Muscle of leg (tissue), 11 donors: ENCODE results near the gene MS4A12. TPM values are rescaled to one million over a fixed set of nuclear protein-coding genes. Genes with fewer than 3 reads are reported as not detected.
"Not testable (repeated sequence)": the region's sequence is repeated elsewhere in the genome, so short reads cannot be mapped to it uniquely, and the experiment has no call there.

Experiments used
- DNase-seq: peaks from one replicate; pipeline ENCODE4 v3.0.0; 2013
- H3K27ac ChIP-seq: one replicate; pipeline ENCODE4 v1.5.1; 2013; ENCODE audit warnings: mild to moderate bottlenecking, low read length, control low read depth
- H3K27me3 ChIP-seq: one replicate; pipeline ENCODE4 v1.6.1; 2013; ENCODE audit warnings: low read length; ENCODE audit not compliant: control insufficient read depth, insufficient read depth
- H3K36me3 ChIP-seq: one replicate; pipeline ENCODE4 v1.6.1; 2013; ENCODE audit warnings: low read length; ENCODE audit not compliant: control insufficient read depth, insufficient read depth
- H3K4me1 ChIP-seq: one replicate; pipeline ENCODE4 v1.6.1; 2013; ENCODE audit warnings: low read length; ENCODE audit not compliant: control insufficient read depth, insufficient read depth
- H3K4me3 ChIP-seq: one replicate; pipeline ENCODE4 v1.5.1; 2013; ENCODE audit warnings: low read length, control low read depth
- H3K9me3 ChIP-seq: replicated peaks from 2 replicates; pipeline ENCODE4 v1.6.1; 2013; ENCODE audit warnings: low read depth, low read length; ENCODE audit not compliant: control insufficient read depth
- WGBS: methylation state at CpG from one replicate; pipeline ENCODE4 v1.1.5; 2013; ENCODE audit warnings: missing lambda C conversion rate; ENCODE audit not compliant: insufficient coverage; 5-methylcytosine and 5-hydroxymethylcytosine counted together
- polyA plus RNA-seq, 8 donors: library from polyadenylated mRNA; unstranded; fragments of 120-200 nt; gene quantifications; one replicate each; pipeline versions ENCODE4 v1.2.1 to v1.2.3, GENCODE V29; 2013; ENCODE audit warnings: inconsistent platforms in 1 of 8, low replicate concordance in 1 of 8; ENCODE audit not compliant: insufficient read length in 8 of 8, insufficient read depth in 1 of 8
- total RNA-seq: library from RNA; stranded (reverse); fragments of 120-200 nt; gene quantifications from one replicate; pipeline ENCODE4 v1.2.4, GENCODE V29; 2013

The MS4A12 gene
- total and polyA plus RNA-seq, 9 donors: not detected

- H3K4me3 ChIP-seq, H3K36me3 ChIP-seq, H3K27me3 ChIP-seq, H3K27ac ChIP-seq, H3K4me1 ChIP-seq, DNase-seq, H3K9me3 ChIP-seq: not testable (repeated sequence)
- WGBS: 97% methylated on average over 11 of the region's 28 CpGs
These were observed 17.6 kb downstream of the MS4A12 start for GRCh38 chr11:60510209-60510608.

- Histone ChIP-seq H3K4me3 (no peak overlapping the region), H3K9me3 (no peaks in the 10 kb centered on the region), H3K4me1 (peaks cover 6% of the 10 kb centered on the region), H3K36me3 (no peaks in the 10 kb centered on the region), H3K27me3 (no peaks in the 10 kb centered on the region), H3K27ac (no peak overlapping the region)
- DNase-seq: peak; percentile 13
- 80% methylated on average over 1 of the region's 6 CpGs for WGBS
These were observed 18.8 kb downstream of the MS4A12 start for GRCh38 chr11:60511393-60511792.

GRCh38 chr11:60512651-60513225 lies 20.2 kb downstream of the MS4A12 start:
- no peaks in the 10 kb centered on the region for H3K27me3 ChIP-seq
- 43% methylated on average over 1 of the region's 3 CpGs for WGBS
- no peak overlapping the region for H3K27ac ChIP-seq
- no peaks in the 10 kb centered on the region for H3K9me3 ChIP-seq
- DNase-seq: peak; percentile 69
- no peak overlapping the region for H3K4me3 ChIP-seq
- peaks cover 6% of the 10 kb centered on the region for H3K4me1 ChIP-seq
- H3K36me3 ChIP-seq: no peaks in the 10 kb centered on the region

- WGBS: 20% methylated on average over 1 of the region's 2 CpGs
- no peak overlapping the region for H3K27ac ChIP-seq
- H3K4me3 ChIP-seq: no peak overlapping the region
- H3K27me3 ChIP-seq: no peaks in the 10 kb centered on the region
- DNase-seq: peak; percentile 86
- no peaks in the 10 kb centered on the region for H3K36me3 ChIP-seq
- no peaks in the 10 kb centered on the region for H3K9me3 ChIP-seq
- H3K4me1 ChIP-seq: peaks cover 6% of the 10 kb centered on the region
These were observed 21.2 kb downstream of the MS4A12 start for GRCh38 chr11:60513496-60514460.

- WGBS: over 99% methylated on average over 18 of the region's 29 CpGs
- no peak for DNase-seq
- Histone ChIP-seq H3K4me3 (no peak within 1 kb of the TSS), H3K36me3 (no peaks in the 10 kb centered on the region), H3K27ac (no peak within 1 kb of the TSS), H3K4me1 (peaks cover 6% of the 10 kb centered on the region), H3K27me3 (no peaks in the 10 kb centered on the region), H3K9me3 (no peaks in the 10 kb centered on the region)
These were observed 22.7 kb downstream of the MS4A12 start, which contains the start of gene MS4A13 for GRCh38 chr11:60515144-60515855. Gene MS4A13, plus strand, starts transcription at chr11:60515392. Its CDS starts 2,692 bp downstream, at chr11:60518084.

- no peaks in the 10 kb centered on the region for H3K9me3 ChIP-seq
- no peaks in the 10 kb centered on the region for H3K4me1 ChIP-seq
- no peak overlapping the region for H3K4me3 ChIP-seq
- no CpG with 5 or more reads among the region's 1 CpG for WGBS
- no peaks in the 10 kb centered on the region for H3K36me3 ChIP-seq
- no peaks in the 10 kb centered on the region for H3K27me3 ChIP-seq
- DNase-seq: no peak
- H3K27ac ChIP-seq: no peak overlapping the region
These were observed 35.9 kb downstream of the MS4A12 start for GRCh38 chr11:60528465-60528864.

GRCh38 chr11:60528934-60529333 lies 36.4 kb downstream of the MS4A12 start:
- Histone ChIP-seq H3K27ac (no peak overlapping the region), H3K36me3 (no peaks in the 10 kb centered on the region), H3K4me1 (no peaks in the 10 kb centered on the region), H3K9me3 (no peaks in the 10 kb centered on the region), H3K4me3 (no peak overlapping the region), H3K27me3 (no peaks in the 10 kb centered on the region)
- DNase-seq: peak; percentile 57
- WGBS: 40% methylated on average over 1 of the region's 1 CpG

- Histone ChIP-seq H3K36me3 (no peaks in the 10 kb centered on the region), H3K27ac (no peak overlapping the region), H3K27me3 (no peaks in the 10 kb centered on the region), H3K4me1 (no peaks in the 10 kb centered on the region), H3K4me3 (no peak overlapping the region), H3K9me3 (no peaks in the 10 kb centered on the region)
- DNase-seq: no peak
- WGBS: no CpG with 5 or more reads among the region's 3 CpGs
These were observed 38.0 kb downstream of the MS4A12 start for GRCh38 chr11:60530454-60531100.

GRCh38 chr11:60532383-60532782 lies 39.8 kb downstream of the MS4A12 start:
- not testable (repeated sequence) for H3K9me3 ChIP-seq, H3K4me1 ChIP-seq, DNase-seq, H3K27ac ChIP-seq, H3K27me3 ChIP-seq, H3K36me3 ChIP-seq, H3K4me3 ChIP-seq
- WGBS: no CpG with 5 or more reads among the region's 18 CpGs

GRCh38 chr11:60538627-60539026 lies 46.0 kb downstream of the MS4A12 start:
- H3K27me3 ChIP-seq, H3K36me3 ChIP-seq, H3K4me1 ChIP-seq, DNase-seq, H3K4me3 ChIP-seq, H3K27ac ChIP-seq, H3K9me3 ChIP-seq: not testable (repeated sequence)
